HEK293T (cell line): Measurements from ENCODE around the gene CPE.

Experiments used
- CTCF ChIA-PET: fragments of 350-600 bp; formaldehyde crosslinking; extraction: SDS; loops from one replicate; lab custom pipeline; 2021; ENCODE audit warnings: antibody characterized with exemption, inconsistent platforms; lab: Yijun Ruan, JAX
- POLR2A ChIA-PET: fragments of 350-600 bp; formaldehyde crosslinking; extraction: SDS; loops from one replicate; lab custom pipeline; 2020; ENCODE audit warnings: antibody characterized with exemption, inconsistent platforms; lab: Yijun Ruan, JAX
- DNase-seq: peaks from one replicate; pipeline ENCODE4 v3.0.0; 2012; ENCODE audit warnings: mixed read lengths; ENCODE audit errors: extremely low spot score
- ARNT ChIP-seq: fragments of 450-650 bp; IDR thresholded peaks from 2 replicates; pipeline ENCODE4 v1.6.1; 2017; ENCODE audit warnings: mild to moderate bottlenecking
- BHLHE40 ChIP-seq: fragments of 450-650 bp; IDR thresholded peaks from 2 replicates; pipeline ENCODE4 v1.6.1; 2016; ENCODE audit warnings: mild to moderate bottlenecking, moderate library complexity, borderline replicate concordance
- CTBP1 ChIP-seq: fragments of 450-650 bp; IDR thresholded peaks from 2 replicates; pipeline ENCODE4 v1.6.1; 2016; ENCODE audit warnings: borderline replicate concordance
- ELF4 ChIP-seq: fragments of 450-650 bp; IDR thresholded peaks from 2 replicates; pipeline ENCODE4 v1.6.1; 2017; ENCODE audit warnings: antibody characterized with exemption
- FOXA1 ChIP-seq: fragments of 450-650 bp; IDR thresholded peaks from 2 replicates; pipeline ENCODE4 v1.6.1; 2016; ENCODE audit warnings: mild to moderate bottlenecking
- FOXK2 ChIP-seq: fragments of 450-650 bp; IDR thresholded peaks from 2 replicates; pipeline ENCODE4 v1.6.1; 2016; ENCODE audit warnings: mild to moderate bottlenecking
- FOXM1 ChIP-seq: fragments of 450-650 bp; IDR thresholded peaks from 2 replicates; pipeline ENCODE4 v1.6.1; 2017; ENCODE audit warnings: mild to moderate bottlenecking, borderline replicate concordance
- HDGF ChIP-seq: fragments of 450-650 bp; IDR thresholded peaks from 2 replicates; pipeline ENCODE4 v1.6.1; 2017; ENCODE audit warnings: antibody characterized with exemption, borderline replicate concordance
- L3MBTL2 ChIP-seq: fragments of 450-650 bp; conservative IDR thresholded peaks from 2 replicates; pipeline ENCODE4 v1.6.1; 2016; ENCODE audit warnings: mild to moderate bottlenecking
- LEF1 ChIP-seq: fragments of 450-650 bp; IDR thresholded peaks from 2 replicates; pipeline ENCODE4 v1.6.1; 2017; ENCODE audit warnings: mild to moderate bottlenecking, borderline replicate concordance
- NFRKB ChIP-seq: fragments of 450-650 bp; IDR thresholded peaks from 2 replicates; pipeline ENCODE4 v1.6.1; 2016; ENCODE audit warnings: mild to moderate bottlenecking, moderate library complexity
- PKNOX1 ChIP-seq: fragments of 450-650 bp; IDR thresholded peaks from 2 replicates; pipeline ENCODE4 v1.6.1; 2016
- SP1 ChIP-seq: fragments of 450-650 bp; IDR thresholded peaks from 2 replicates; pipeline ENCODE4 v1.6.1; 2017
- SUZ12 ChIP-seq: fragments of 450-650 bp; IDR thresholded peaks from 2 replicates; pipeline ENCODE4 v1.6.1; 2016; ENCODE audit warnings: mild to moderate bottlenecking
- TARDBP ChIP-seq: fragments of 450-650 bp; IDR thresholded peaks from 2 replicates; pipeline ENCODE4 v1.6.1; 2016
- ZNF384 ChIP-seq: fragments of 450-650 bp; IDR thresholded peaks from 2 replicates; pipeline ENCODE4 v1.6.1; 2016

The CPE gene

GRCh38 chr4:165532976-165533375 lies 154.2 kb downstream of the CPE start:
- ChIA-PET POLR2A (no interaction called here), CTCF (interaction anchor here (0.7 to 1.2 kb wide), 2 partner anchors 11 to 1061 kb away, joined by 3 read pairs; no protein-coding TSS in a partner anchor)
- TF ChIP-seq TARDBP (no peak), LEF1 (no peak), CTBP1 (no peak), HDGF (no peak), SP1 (no peak), NFRKB (no peak), PKNOX1 (no peak), ELF4 (no peak), BHLHE40 (no peak), FOXA1 (no peak), FOXK2 (no peak), ZNF384 (no peak), FOXM1 (no peak)
- no peak for DNase-seq

- POLR2A ChIA-PET, result no interaction called here
- CTCF ChIA-PET, result interaction anchor here (0.6 to 1.3 kb wide), 6 partner anchors 23 to 554 kb away, joined by 3 to 4 read pairs (median 4); no protein-coding TSS in a partner anchor
- TF ChIP-seq FOXA1 (no peak), LEF1 (no peak), ZNF384 (no peak), NFRKB (no peak), ARNT (no peak), FOXK2 (no peak), SUZ12 (no peak), BHLHE40 (no peak), FOXM1 (no peak), HDGF (no peak), CTBP1 (no peak)
- peak; percentile 50 for DNase-seq
These were observed 158.3 kb downstream of the CPE start for GRCh38 chr4:165537028-165537648.

GRCh38 chr4:165539801-165540200 lies 161.0 kb downstream of the CPE start:
- CTCF ChIA-PET, result interaction anchor here (0.7 kb wide), 1 partner anchor 625 kb away, joined by 4 read pairs; no protein-coding TSS in a partner anchor
- no peak for DNase-seq
- TF ChIP-seq LEF1, result no peak
- TF ChIP-seq FOXK2, result no peak
- no peak for TF ChIP-seq NFRKB
- TF ChIP-seq SUZ12, result no peak
- TF ChIP-seq ZNF384, result no peak
- TF ChIP-seq FOXM1, result no peak
- no peak for TF ChIP-seq TARDBP
- TF ChIP-seq SP1, result no peak
- no peak for TF ChIP-seq L3MBTL2
- TF ChIP-seq ELF4, result no peak
- TF ChIP-seq BHLHE40, result no peak
- no peak for TF ChIP-seq HDGF
- no peak for TF ChIP-seq PKNOX1
- no peak for TF ChIP-seq ARNT

GRCh38 chr4:165540206-165540830 lies 161.5 kb downstream of the CPE start:
- TF ChIP-seq L3MBTL2 (no peak), SP1 (no peak), ZNF384 (no peak), FOXA1 (no peak), TARDBP (no peak), SUZ12 (no peak), ELF4 (no peak), PKNOX1 (no peak), FOXK2 (no peak), HDGF (no peak), LEF1 (no peak), NFRKB (no peak), FOXM1 (no peak), BHLHE40 (no peak), ARNT (no peak), CTBP1 (no peak)
- ChIA-PET POLR2A (no interaction called here), CTCF (no interaction called here)
- DNase-seq, result no peak

More at GRCh38 chr4:165539801-165540200, 161.0 kb downstream of the CPE start:
- POLR2A ChIA-PET, result no interaction called here

GRCh38 chr4:165541851-165542459 lies 163.1 kb downstream of the CPE start:
- TF ChIP-seq LEF1 (no peak), FOXA1 (no peak), ELF4 (no peak), SUZ12 (no peak), NFRKB (no peak), BHLHE40 (no peak), ZNF384 (no peak), L3MBTL2 (no peak), FOXM1 (no peak), CTBP1 (no peak), HDGF (no peak), SP1 (no peak), PKNOX1 (no peak), FOXK2 (no peak), TARDBP (no peak), ARNT (no peak)
- CTCF ChIA-PET, result interaction anchor here (0.8 kb wide), 1 partner anchor 546 kb away, joined by 4 read pairs; no protein-coding TSS in a partner anchor
- POLR2A ChIA-PET, result no interaction called here
- no peak for DNase-seq
